ENCODE measurements around the gene FLVCR2.

- no peak for TF ChIP-seq CTCF (IDR thresholded peaks at IDR 0.05)
- TF ChIP-seq POLR2A (IDR thresholded peaks at IDR 0.05): no peak
Measured at GRCh38 chr14:75602503-75602902, 24.1 kb downstream of the FLVCR2 start.

Data from vagina (tissue), 2 donors.